Omental fat pad (tissue), 4 donors: ENCODE measurements around the gene ETHE1. TPM values are rescaled to one million over a fixed set of nuclear protein-coding genes. Genes with fewer than 3 reads are reported as not detected.

Experiments used
- ATAC-seq: fragments of 150-250 bp; one replicate; pipeline ENCODE4 v1.9.1; 2016; ENCODE audit warnings: mild to moderate bottlenecking, moderate library complexity; ENCODE audit not compliant: low FRiP score
- DNase-seq: peaks from one replicate; pipeline ENCODE4 v3.0.0-alpha.2; 2019; ENCODE audit warnings: low spot score
- total RNA-seq, 4 donors: library from RNA; depleted of rRNA; stranded (reverse); fragments of >200 nt; gene quantifications; one replicate each; pipeline ENCODE4 v1.1.0, GENCODE V29; 2016
- TF ChIP-seq, protein P1 (sequence below), 3 donors: fragments of 450-650 bp; IDR thresholded peaks; one replicate each; pipeline ENCODE4 v1.5.1; 2016 to 2017; ENCODE audit warnings: antibody characterized with exemption in 3 of 3, mild to moderate bottlenecking in 3 of 3, moderate library complexity in 2 of 3

The ETHE1 gene
- total RNA-seq, 4 donors from 2014 or later, result 32.4 to 52.3 (median 41.3) TPM

DNA sequence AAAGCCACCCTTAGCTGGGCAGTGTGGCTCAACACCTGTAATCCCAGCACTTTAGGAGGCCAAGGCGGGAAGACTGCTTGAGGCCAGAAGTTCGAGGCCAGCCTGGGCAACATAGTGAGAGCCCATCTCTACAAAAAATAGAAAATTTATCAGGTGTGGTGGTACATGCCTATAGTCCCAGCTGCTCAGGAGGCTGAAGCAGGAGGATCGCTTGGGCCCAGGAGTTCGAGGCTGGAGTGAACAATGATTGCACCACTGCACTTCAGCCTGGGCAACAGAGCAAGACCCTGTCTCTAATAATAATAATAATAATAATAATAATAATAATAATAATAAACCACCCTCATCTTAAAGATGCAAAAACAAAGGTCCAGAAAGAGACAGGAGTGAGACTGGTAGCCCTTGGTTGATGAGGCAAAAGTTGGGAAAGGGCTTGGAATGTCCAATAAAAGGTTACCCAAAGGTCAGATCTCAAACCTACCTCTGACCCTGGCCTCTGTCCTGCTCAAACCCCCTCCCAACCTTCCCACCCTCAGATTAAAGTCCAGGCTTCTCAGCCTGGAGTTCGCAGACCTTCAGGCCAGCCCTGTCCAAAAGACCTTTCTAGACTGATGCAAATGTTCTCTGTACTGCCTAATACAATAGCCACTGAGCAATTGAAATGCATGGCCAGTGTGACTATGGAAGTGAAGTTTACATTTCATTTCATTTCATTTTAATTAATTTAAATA lies 15.1 kb upstream of the ETHE1 start:
- DNase-seq, result no peak
- no peak for ATAC-seq
- TF ChIP-seq, protein P1, sequence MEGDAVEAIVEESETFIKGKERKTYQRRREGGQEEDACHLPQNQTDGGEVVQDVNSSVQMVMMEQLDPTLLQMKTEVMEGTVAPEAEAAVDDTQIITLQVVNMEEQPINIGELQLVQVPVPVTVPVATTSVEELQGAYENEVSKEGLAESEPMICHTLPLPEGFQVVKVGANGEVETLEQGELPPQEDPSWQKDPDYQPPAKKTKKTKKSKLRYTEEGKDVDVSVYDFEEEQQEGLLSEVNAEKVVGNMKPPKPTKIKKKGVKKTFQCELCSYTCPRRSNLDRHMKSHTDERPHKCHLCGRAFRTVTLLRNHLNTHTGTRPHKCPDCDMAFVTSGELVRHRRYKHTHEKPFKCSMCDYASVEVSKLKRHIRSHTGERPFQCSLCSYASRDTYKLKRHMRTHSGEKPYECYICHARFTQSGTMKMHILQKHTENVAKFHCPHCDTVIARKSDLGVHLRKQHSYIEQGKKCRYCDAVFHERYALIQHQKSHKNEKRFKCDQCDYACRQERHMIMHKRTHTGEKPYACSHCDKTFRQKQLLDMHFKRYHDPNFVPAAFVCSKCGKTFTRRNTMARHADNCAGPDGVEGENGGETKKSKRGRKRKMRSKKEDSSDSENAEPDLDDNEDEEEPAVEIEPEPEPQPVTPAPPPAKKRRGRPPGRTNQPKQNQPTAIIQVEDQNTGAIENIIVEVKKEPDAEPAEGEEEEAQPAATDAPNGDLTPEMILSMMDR (IDR thresholded peaks at IDR 0.05), result no peak

DNA sequence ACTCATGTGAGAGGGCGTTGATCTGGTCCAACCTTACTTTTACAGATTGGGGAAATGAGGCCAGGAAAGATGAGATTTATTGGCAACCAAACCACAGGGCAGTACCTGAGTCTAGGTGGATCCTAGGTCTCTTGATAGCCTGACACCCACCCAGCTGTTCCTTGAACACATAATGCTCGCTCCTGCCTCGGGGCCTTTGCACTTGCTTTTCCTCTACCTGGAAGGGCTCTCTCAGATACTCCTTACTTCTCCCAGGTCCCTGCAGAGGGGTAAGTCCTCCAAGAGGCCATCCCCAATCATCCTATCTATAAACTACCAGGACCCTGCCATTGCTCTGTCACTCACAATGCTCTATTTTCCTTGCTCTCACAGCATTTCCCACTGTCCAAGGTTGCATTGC lies 13.4 kb upstream of the ETHE1 start:
- TF ChIP-seq, protein P1 (IDR thresholded peaks at IDR 0.05), result no peak
- ATAC-seq (no peak), DNase-seq (no peak)

GRCh38 chr19:43538922-43539321 lies 11.9 kb upstream of the ETHE1 start:
- no peak for DNase-seq
- no peak for ATAC-seq
- TF ChIP-seq, protein P1 (IDR thresholded peaks at IDR 0.05), result no peak

DNA sequence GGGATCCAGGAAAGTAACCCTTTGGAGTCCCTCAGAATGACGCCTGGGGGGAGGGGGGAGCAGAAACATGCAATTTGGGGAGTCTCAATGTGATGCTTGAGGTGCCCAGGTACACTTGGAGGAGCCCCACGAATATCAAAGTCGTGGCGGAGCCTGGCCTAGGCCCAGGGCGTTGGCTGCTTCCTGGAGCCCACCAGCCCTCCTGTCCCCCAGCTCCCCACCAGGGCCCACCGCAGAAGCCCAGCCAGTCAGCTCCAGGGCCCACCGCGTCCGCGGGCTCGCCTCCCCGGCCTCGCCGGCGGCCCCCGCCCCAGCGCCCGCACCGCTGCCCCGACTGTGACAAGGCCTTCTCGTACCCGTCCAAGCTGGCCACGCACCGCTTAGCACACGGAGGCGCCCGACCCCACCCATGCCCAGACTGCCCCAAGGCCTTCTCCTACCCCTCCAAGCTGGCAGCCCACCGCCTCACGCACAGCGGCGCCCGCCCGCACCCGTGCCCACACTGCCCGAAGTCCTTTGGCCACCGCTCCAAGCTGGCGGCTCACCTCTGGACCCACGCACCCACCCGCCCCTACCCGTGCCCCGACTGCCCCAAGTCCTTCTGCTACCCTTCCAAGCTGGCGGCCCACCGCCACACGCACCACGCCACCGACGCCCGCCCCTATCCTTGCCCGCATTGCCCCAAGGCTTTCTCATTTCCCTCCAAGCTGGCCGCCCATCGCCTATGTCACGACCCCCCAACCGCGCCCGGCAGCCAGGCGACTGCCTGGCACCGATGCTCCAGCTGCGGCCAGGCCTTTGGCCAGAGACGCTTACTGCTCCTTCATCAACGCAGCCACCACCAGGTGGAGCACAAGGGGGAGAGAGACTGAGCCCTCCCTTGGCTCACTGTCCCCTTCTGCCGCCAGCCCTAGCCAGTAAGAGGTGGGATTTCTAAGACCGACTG lies 8.1 kb upstream of the ETHE1 start:
- peak; percentile 57 for DNase-seq
- TF ChIP-seq, protein P1 (IDR thresholded peaks at IDR 0.05), result peak in 1 of 3 donors; percentile 4
- peak; percentile 10 for ATAC-seq

DNA sequence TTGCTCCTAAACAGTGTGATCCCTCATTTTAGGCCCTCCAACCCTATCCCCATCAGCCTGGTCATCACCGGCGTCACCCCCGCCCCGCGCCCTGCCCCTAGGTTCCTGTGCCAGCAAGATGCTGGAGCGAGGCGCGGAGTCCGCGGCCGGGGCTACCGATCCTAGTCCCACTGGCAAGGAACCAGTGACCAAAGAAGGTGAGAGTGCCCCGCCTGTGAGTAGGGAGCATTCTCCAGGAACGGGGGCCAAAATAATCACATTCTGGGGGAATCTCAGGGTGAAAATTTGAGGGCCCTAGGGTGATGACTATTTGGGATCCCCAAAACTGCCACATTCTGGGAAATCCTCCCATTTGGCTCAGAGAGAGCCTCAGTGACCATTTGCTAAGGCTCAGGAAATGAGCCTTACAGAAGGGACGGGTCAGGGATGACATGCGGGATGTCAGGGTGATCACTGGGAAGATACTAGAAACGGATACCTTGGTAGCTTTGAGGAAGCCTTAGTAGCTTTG lies 7.4 kb upstream of the ETHE1 start:
- DNase-seq (no peak), ATAC-seq (no peak)
- TF ChIP-seq, protein P1 (IDR thresholded peaks at IDR 0.05), result no peak

- TF ChIP-seq, protein P1 (IDR thresholded peaks at IDR 0.05), result no peak
- DNase-seq (peak; percentile 98), ATAC-seq (peak; percentile 92)
These were observed 6.7 kb upstream of the ETHE1 start for GRCh38 chr19:43533546-43534304.
